ENCODE measurements around the gene FZR1. TPM values are rescaled to one million over a fixed set of nuclear protein-coding genes. Genes with fewer than 3 reads are reported as not detected.

The FZR1 gene
- total and polyA plus RNA-seq, 2 of the 8 experiments (the other 6 are each of a cell fraction or from before 2014, with no cell fraction given), result 21.6 to 35.5 TPM

GRCh38 chr19:3524904-3525451 is 18.9 kb downstream of the FZR1 start (continued):
- no peak for TF ChIP-seq RAD21 (IDR thresholded peaks at IDR 0.05 in 1 of 2, conservative IDR thresholded peaks at IDR 0.05 in 1 of 2; ENCODE audit: low read depth in 2 of 2, low read length in 2 of 2)
- no peak for TF ChIP-seq SUZ12 (IDR thresholded peaks at IDR 0.05; ENCODE audit: low read length)
